HG03457 (cell line): ENCODE data around the gene NLRX1.
"Not testable (repeated sequence)": the region's sequence is repeated elsewhere in the genome, so short reads cannot be mapped to it uniquely, and the experiment has no call there.

Experiments used
- ATAC-seq: cut with Tn5 transposase; IDR thresholded peaks from one replicate; pipeline ENCODE4 v1.9.1; 2021; ENCODE audit warnings: moderate number of reproducible peaks; ENCODE audit not compliant: unreplicated experiment

NLRX1 gene

DNA sequence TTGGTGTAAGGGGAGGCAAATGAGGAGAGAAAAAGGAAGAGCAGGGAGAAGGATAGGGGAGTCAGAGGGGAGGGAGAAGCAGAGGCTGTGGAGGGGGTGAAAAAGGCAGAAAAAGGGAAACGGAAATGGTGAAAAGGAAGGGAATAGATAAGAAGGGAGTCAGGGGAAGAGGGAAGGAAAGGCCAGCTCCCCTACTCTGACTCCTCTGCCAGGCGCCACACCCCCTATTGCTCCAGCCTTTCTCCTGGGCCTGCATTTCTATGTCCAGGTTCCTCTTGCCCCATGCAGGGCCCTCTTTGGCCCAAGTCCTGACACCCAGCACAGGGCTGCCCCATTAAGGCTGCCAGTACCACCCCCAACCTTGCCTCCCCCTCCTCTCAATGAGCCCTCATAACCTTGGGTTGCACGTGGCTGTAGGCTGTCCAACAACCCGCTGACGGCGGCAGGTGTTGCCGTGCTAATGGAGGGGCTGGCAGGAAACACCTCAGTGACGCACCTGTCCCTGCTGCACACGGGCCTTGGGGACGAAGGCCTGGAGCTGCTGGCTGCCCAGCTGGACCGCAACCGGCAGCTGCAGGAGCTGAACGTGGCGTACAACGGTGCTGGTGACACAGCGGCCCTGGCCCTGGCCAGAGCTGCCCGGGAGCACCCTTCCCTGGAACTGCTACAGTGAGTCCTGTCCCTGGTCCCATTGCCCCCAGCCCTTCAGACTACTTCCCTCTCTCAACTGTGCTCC is 13.3 kb downstream of the NLRX1 start:
- no peak for ATAC-seq

DNA sequence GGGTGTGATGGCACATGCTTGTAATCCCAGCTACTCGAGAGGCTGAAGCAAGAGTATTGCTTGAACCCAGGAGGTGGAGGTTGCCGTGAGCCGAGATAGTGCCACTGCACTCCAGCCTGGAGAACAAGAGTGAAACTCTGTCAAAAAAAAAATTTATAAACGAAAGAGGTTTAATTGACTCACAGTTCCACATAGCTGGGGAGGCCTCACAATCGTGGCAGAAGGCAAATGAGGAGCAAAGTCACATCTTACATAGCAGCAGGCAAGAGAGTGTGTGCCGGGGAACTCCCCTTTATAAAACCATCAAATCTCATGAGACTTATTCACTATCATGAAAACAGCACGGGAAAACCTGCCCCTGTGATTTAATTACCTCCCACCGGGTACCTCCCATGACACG is 15.9 kb downstream of the NLRX1 start:
- ATAC-seq: not testable (repeated sequence)

DNA sequence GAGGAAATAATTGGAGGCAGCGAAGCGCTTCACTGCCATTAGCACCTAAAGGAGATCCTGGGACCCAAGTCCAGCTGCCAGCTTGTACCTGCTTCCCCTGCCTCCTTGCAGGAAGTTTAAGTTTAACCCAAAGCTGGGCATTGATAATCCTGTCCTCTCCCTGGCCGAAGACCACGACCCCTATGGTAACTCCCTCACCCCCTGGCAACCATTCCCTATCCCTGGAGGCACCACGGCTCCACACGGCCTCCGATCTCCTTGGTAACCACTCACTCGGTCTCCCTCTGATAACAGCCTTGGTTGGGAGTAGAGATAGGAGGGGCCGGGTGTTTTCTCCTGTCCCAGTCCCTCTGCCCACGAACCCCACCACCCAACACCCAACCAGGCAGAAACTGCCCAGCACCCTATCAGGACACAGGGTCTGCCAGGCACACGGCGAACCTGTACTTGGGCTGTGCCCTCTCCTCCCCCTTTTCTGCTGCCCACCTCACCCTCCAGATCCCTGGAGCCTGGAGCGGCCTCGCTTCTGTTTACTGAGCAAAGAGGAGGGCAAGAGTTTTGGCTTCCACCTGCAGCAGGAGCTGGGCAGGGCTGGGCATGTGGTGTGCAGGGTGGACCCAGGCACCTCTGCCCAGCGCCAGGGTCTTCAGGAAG is 17.6 kb downstream of the NLRX1 start:
- no peak for ATAC-seq

DNA sequence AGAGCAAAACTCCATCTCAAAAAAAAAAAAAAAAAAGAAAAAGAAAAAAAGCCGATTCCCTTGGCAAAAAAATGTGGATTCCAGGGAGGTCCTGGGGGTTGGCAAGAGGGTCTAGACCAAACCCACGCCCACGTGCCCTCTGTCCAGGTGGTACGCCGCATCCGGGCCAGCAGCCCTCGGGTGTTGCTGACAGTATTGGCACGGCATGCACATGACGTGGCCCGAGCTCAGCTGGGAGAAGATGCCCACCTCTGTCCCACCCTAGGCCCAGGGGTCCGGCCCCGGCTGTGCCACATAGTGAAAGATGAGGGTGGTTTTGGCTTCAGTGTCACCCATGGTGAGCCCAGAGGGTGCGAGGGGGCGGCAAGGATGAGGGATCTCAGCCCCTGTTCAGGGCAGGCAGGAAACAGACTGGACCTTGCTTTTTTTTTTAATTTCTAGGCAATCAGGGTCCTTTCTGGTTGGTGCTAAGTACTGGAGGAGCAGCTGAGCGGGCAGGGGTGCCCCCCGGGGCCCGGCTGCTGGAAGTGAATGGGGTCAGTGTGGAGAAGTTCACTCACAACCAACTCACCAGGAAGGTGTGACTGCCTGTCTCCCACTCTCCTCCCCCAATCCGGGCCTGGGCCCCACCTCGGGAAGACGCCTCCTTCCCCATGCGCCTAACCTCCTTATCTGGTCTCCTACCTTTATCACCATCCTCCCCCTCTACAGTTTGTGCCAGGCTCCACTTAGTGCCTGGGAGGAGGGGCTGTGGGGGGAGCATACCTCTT is 18.8 kb downstream of the NLRX1 start:
- no peak for ATAC-seq

DNA sequence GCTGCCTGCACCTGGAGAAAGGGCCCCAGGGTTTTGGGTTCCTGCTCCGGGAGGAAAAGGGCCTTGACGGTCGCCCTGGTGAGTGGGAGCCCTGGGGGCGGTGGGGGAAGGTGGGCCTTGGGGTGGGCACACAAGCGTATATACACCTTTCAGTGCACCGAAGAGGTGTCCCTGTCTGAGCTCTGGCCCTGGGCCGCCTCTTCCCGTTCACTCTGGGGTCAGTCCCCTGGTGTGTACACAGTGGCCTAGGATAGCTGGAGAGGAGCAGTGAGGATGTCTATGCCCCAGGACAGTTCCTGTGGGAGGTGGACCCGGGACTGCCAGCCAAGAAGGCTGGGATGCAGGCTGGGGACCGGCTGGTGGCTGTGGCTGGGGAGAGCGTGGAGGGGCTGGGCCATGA is 19.5 kb downstream of the NLRX1 start:
- ATAC-seq: no peak

DNA sequence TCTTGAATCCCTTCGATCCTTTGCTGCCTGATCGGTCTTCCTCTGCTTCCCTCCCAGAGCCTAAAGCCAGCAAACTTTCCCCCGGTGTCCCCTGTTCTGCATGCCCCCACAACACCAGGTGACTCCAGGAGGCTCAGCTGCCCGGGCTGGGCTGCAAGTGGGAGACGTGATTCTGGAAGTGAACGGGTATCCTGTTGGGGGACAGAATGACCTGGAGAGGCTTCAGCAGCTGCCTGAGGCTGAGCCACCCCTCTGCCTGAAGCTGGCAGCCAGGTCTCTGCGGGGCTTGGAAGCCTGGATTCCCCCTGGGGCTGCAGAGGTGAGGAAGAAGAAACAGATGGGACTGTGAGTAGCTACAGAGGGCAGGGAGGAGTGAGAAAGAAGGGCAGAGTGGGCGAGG is 20.4 kb downstream of the NLRX1 start:
- no peak for ATAC-seq

DNA sequence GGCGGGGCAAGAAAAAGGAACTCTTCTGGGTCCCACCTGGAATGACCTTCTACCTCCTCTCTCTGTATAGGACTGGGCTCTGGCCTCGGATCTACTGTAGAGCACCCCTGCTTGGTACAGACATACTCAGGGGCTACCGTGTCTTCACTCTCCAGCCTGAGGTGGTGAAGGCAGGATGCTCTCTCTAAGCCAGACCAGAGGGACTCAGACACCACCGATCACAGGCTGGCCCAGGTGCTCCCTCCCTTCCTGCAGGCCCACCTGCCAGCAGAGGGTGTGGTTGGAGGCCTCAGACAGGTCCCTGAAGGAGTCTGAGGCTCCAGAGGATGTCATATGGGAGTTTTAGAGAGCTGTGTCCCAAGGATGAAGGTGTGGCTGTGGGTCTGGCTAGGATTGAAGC is 20.9 kb downstream of the NLRX1 start:
- no peak for ATAC-seq

DNA sequence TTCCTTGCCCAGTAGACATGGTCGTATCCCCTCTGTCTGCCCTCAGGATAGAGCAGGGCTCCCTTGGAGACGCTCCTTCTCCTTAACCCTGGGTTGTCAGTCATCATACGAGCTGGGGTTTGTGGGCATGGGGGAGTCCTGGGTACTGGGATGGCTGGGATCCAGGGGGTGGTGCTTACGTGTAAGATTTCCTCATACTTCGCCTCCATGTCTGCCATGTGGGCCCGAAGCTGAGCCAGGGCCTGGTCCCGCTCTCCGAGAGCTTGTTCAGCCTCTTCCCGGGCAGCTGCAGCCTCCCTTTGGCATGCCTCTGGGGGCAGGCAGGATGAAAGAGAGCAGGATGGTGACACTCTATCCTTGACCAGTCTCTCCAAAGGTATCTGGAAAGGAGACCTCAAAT is 22.0 kb downstream of the NLRX1 start:
- no peak for ATAC-seq

DNA sequence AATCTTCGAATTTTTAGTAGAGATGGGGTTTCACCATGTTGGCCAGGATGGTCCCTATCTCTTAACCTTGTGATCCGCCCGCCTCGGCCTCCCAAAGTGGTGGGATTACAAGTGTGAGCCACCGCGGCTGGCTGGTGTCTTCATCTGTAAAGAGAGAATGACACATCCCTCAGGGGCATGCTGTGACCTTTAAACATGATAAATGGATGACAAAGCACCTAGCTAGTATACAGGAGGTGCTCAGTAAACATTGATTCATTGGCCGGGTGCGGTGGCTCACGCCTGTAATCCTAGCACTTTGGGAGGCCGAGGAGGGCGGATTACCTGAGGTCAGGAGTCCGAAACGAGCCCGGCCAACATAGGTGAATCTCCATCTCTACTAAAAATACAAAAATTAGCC is 22.7 kb downstream of the NLRX1 start:
- not testable (repeated sequence) for ATAC-seq

DNA sequence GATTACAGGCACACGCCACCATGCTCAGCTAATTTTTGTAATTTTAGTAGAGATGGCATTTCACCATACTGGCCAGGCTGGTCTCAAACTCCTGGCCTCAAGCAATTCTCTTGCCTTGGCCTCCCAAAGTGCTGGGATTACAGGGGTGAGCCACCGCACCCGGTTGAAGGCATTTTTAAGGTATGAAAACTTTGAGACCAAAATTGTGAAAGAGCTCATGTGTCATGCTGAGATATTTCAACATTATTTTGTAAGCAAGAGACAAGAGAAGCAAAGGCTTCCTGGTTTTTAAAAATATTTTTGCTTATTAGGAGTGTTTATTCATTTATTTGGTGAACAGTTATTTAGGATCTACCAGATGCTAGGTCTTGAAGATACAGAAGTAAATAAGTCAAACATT is 23.6 kb downstream of the NLRX1 start:
- ATAC-seq: no peak

DNA sequence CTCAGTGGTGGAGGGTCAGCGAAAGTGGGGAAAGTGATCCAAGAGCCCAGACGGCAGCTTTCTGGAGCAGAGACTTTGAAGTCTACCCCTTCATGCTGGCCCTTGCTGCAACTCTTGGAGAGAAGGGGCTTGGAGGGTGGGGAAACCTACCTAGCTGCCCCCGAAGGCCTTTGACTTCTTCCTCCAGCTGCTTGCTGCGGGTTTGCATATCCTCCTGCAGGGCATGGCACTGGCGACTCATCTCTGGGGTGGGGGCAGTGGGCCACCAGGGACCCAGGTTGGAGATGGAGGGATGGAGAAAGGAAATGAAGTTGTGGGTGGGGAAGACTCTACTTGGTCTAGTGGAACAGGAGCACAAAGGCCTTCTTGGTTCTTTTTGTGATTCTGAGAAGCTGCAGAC is 24.5 kb downstream of the NLRX1 start:
- no peak for ATAC-seq

DNA sequence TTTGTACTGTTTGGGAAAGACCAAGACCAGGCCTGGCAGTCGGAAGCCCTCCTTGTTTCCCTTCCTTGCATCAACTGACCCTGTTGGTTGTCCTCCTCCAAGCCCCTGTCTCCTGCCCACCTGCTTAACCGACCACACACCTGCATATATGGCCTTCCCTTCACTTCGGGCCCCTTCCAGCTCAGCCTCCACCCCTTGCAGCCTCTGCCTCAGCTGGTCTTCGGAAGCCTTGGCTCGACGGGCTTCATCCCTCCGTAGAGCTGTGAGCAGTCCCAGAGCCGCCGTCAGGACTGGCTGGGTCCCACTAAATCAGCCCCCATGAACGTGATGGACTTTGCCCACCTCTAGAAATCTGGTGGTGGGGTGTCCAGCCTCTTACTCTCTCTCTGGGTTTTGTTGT is 25.1 kb downstream of the NLRX1 start:
- ATAC-seq: no peak

DNA sequence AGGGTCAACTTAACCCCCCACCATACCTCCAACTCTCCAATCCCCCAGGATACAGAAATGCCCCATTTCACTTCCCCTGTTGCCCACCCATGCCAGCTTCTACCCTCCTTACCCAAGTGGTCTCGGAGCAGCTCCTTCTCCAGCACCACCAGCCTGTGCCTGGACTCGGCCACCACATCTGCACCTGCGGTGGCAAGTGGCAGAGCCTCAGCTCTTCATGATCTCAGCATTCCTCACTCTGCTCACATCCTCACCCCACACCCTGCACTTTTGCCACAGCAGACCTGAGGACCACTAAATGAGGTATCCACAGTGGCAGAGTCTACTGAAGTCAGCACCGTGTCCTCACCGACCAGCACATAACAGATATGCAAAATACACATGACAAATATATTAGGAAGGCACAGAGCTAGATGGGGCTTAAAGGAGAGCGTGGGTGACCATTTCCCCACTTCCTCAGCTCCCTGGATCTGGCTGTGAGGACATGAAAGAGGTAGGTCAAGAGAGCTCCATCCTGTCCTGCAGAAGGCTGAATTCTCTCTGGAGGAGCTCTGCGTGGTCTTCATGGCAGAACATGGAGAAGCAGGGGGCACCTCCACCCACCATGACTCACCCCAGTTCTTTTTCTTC is 26.4 kb downstream of the NLRX1 start:
- ATAC-seq: no peak

DNA sequence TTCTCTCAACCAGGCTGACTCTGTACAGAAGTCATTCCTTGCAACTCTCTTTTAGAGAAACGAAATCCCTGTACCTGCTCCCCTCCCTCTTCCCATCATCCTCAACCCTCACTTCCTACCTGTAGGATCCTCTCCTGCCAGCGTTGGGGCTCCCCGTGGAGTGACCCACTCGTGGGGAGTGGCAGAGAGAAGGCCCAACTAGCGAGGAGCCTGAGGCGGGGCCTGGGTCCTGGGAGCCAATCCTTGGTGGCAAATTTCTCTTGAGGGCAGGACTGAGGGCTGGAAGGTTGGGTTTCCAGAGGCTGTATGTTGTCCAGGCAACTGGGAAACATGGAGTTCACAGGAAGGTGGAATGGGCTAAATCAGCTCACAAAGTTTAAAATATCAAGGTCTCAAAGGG is 27.2 kb downstream of the NLRX1 start:
- ATAC-seq: no peak

DNA sequence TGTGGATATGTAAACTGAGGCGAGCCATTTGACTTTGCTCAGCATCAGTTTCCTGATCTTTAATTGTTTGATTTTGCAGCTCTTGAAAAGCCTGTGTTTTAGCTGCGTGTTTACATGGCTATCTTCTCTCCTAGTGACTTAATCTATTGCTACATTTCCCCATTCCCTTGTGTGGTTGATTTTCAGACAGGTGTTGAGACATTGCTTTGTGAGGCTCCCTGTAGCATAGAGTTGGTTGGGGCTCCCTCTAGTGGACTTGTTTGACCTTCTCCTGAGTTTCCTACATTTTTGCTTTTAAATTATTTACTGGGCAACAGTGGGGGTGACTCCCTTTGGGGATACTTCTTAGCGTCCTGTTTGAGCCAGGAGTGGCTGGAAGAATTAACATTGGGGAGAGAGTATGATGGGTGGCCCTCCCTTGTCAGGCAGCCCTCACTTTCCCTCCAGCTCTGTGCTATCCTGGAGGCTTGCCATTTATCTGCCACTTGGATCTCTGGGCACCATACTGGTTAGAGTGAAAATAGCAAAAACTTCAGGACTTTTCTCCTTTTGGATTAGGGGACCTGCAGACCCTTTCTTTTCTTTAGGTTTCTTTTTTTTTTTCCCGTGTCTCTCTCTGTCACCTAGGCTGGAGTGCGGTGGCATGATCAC is 28.4 kb downstream of the NLRX1 start:
- ATAC-seq: no peak

DNA sequence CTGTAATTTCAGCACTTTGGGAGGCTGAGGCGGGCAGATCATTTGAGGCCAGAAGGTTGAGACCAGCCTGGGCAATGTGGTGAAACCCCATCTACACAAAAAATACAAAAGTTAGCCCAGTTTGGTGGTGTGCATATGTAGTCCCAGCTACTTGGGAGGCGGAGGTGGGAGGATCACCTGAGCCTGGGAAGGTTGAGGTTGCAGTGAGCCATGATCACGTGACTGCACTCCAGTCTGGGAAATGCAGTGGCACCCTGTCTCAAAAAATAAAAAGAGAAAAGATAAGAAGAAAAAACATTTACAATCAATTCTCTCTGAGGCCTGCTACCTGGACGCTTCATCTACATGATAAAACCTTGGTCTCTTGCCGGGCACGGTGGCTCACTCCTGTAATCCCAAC is 30.4 kb downstream of the NLRX1 start:
- no peak for ATAC-seq

DNA sequence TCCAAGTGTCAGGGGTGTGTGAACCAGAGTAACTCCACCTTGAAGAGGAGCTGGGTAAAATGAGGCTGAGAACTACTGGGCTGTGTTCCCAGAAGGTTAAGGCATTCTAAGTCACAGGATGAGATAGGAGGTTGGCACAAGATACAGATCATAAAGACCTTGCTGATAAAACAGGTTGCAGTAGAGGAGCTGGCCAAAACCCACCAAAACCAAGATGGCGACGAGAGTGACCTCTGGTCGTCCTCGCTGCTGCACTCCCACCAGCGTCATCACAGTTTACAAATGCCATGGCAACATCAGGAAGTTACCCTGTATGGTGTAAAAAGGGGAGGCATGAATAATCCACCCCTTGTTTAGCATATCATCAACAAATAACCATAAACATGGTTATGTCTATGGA is 32.7 kb downstream of the NLRX1 start:
- not testable (repeated sequence) for ATAC-seq

DNA sequence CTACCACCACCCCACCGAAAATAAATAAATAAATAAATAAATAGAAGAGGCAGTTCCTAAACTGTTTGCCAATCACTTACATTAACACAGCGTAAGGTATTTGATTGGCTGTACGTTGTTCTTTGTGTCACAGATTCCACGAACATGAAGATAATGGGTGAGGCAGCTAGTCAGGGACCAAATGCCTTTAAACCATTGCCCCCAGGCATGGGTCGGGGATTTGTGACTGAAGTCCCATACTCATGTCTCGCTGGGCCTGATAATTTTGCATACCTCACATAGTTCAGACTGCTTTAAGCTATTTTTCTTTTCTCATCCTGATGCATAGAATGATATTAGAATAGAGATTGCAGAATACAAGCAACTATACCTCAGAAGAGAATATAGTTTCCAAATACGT is 34.0 kb downstream of the NLRX1 start:
- no peak for ATAC-seq

DNA sequence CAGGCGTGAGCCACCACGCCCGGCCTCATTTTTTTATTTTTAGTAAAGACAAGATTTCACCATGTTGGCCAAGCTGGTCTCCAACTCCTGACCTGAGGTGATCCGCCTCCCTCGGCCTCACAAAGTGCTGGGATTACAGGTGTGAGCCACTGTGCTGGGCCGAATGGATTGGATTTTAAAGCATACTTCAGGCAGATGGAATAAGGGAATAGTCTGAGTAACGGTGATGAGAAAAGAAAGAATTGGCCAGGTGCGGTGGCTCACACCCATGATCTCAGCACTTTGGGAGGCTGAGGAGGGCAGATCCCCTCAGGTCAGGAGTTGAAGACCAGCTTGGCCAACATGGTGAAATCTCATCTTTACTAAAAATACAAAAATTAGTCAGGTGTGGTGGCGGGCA is 35.5 kb downstream of the NLRX1 start:
- no peak for ATAC-seq

DNA sequence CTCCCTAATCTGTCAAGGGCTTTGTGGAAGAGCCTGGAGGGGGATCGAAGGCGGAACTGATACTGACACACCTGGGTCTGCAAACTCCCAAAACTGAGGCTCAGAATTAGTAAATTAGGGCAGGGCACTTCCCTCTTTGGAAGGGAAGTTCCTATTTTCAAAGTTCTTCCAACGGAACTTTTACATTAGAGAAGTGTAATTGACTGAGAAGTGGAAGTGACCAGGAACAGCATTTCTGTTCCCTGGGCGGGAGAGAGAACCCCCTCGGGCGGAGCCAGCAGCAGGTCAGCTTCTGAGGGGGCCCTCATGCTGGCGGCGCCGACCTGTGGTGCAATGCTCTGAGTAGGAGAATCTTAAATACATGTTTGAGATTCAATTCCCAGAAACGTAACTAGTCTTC is 36.6 kb downstream of the NLRX1 start:
- no peak for ATAC-seq
